GM12878 (cell line): ENCODE results near the gene ARHGAP15. TPM values are rescaled to one million over a fixed set of nuclear protein-coding genes. Genes with fewer than 3 reads are reported as not detected.

Source experiments
- ATAC-seq: fragments of 200-7000 bp; cut with Tn5 transposase; 3 replicates; pipeline ENCODE4 v1.9.1; 2020; ENCODE audit warnings: mild to moderate bottlenecking, moderate library complexity
- BruUV-seq: library from RNA; stranded (reverse); fragments of 400-500 nt; replicated peaks from 2 replicates; lab custom pipeline; 2021; lab: Mats Ljungman, UMichigan
- CTCF ChIA-PET: fragments of 300-600 bp; sonication (Branson Sonifier 250); formaldehyde crosslinking; extraction: SDS; loops from one replicate; lab custom pipeline; 2021; ENCODE audit warnings: inconsistent platforms; lab: Yijun Ruan, JAX
- POLR2A ChIA-PET: fragments of 350-600 bp; formaldehyde crosslinking; extraction: SDS; loops from one replicate; lab custom pipeline; 2021; ENCODE audit warnings: inconsistent platforms; lab: Charles Lee
- RAD21 ChIA-PET: fragments of 300-600 bp; sonication (Branson Sonifier 250); formaldehyde crosslinking; loops from one replicate; lab custom pipeline; 2023; ENCODE audit warnings: antibody characterized with exemption; ENCODE audit not compliant: unreplicated experiment; lab: Charles Lee
- SMC1A ChIA-PET: fragments of 300-600 bp; sonication (Branson Sonifier 250); formaldehyde crosslinking; loops from one replicate; lab custom pipeline; 2023; ENCODE audit not compliant: unreplicated experiment, uncharacterized antibody; lab: Charles Lee
- DNase-seq: peaks from one replicate; pipeline ENCODE4 v3.0.0-alpha.2; 2011; ENCODE audit warnings: low read depth, low spot score
- FAIRE-seq: peaks from 3 replicates; lab custom pipeline; 2011; peaks lifted over from hg19 to GRCh38; lab: Jason Lieb, UNC
- H2AFZ ChIP-seq: 2 replicates; pipeline ENCODE4 v1.6.0; 2011; ENCODE audit warnings: low read depth, low read length, control low read depth; ENCODE audit not compliant: control insufficient read depth
- H3K27ac ChIP-seq: 2 replicates; pipeline ENCODE4 v1.5.1; 2011; ENCODE audit warnings: control low read depth; ENCODE audit not compliant: control insufficient read depth, insufficient read depth
- H3K27me3 ChIP-seq, 2 experiments: replicated peaks in 1 of 2; 2 replicates each; pipeline versions ENCODE4 v1.6.0 to v1.6.1; 2011; ENCODE audit warnings: low read length in 1 of 2; ENCODE audit not compliant: control insufficient read depth in 2 of 2, insufficient read depth in 2 of 2
- H3K36me3 ChIP-seq, 2 experiments: 2 replicates each; pipeline ENCODE4 v1.5.1; 2011; ENCODE audit warnings: low read length in 1 of 2; ENCODE audit not compliant: control insufficient read depth in 2 of 2, insufficient read depth in 2 of 2
- H3K4me1 ChIP-seq: 2 replicates; pipeline ENCODE4 v1.6.1; 2011; ENCODE audit warnings: mild to moderate bottlenecking, low read length, moderate library complexity, mixed read lengths; ENCODE audit not compliant: control insufficient read depth, insufficient read depth
- H3K4me2 ChIP-seq: 2 replicates; pipeline ENCODE4 v1.6.0; 2011; ENCODE audit warnings: control low read depth; ENCODE audit not compliant: control insufficient read depth, insufficient read depth
- H3K4me3 ChIP-seq: fragments of 200-600 bp; sonication (generic); 2 replicates; pipeline ENCODE4 v1.5.1; 2016
- H3K79me2 ChIP-seq: 2 replicates; pipeline ENCODE4 v1.6.0; 2011; ENCODE audit warnings: low read length; ENCODE audit not compliant: control insufficient read depth, insufficient read depth
- H3K9ac ChIP-seq: 2 replicates; pipeline ENCODE4 v1.8.0; 2011; ENCODE audit warnings: low read length, control low read depth, mixed read lengths; ENCODE audit not compliant: control insufficient read depth, insufficient read depth
- H3K9me3 ChIP-seq: replicated peaks from 3 replicates; pipeline ENCODE4 v1.5.1; 2011; ENCODE audit warnings: mild to moderate bottlenecking, low read length; ENCODE audit not compliant: control insufficient read depth, insufficient read depth
- H4K20me1 ChIP-seq: 2 replicates; pipeline ENCODE4 v1.6.0; 2011; ENCODE audit not compliant: control insufficient read depth, insufficient read depth
- LARP7 ChIP-seq: fragments of 450-650 bp; IDR thresholded peaks from 2 replicates; pipeline ENCODE4 v1.6.1; 2017; ENCODE audit warnings: mild to moderate bottlenecking
- RAD21 ChIP-seq: IDR thresholded peaks from 2 replicates; pipeline ENCODE4 v1.6.1; 2011; ENCODE audit warnings: mild to moderate bottlenecking, low read depth, low read length, moderate library complexity; ENCODE audit not compliant: insufficient read depth
- SMC3 ChIP-seq: IDR thresholded peaks from 2 replicates; pipeline ENCODE4 v1.6.1; 2011; ENCODE audit warnings: low read length, improper control_type of control experiment, borderline replicate concordance
- YBX1 ChIP-seq: fragments of 450-650 bp; IDR thresholded peaks from 2 replicates; pipeline ENCODE4 v1.6.1; 2016; ENCODE audit warnings: antibody characterized with exemption
- WGBS: methylation state at CpG from one replicate; pipeline ENCODE4 v1.1.6; 2016; ENCODE audit warnings: low lambda C conversion rate; ENCODE audit not compliant: insufficient replicate concordance, insufficient coverage; ENCODE audit errors: missing lambda C conversion rate; 5-methylcytosine and 5-hydroxymethylcytosine counted together
- in situ Hi-C: fragments of 300-500 bp; cut with MboI; formaldehyde crosslinking; loops from 9 replicates; pipeline ENCODE4 v1.14.3; 2018; ENCODE audit warnings: mixed read lengths
- intact Hi-C: fragments of 100-400 bp; cut with micrococcal nuclease; formaldehyde crosslinking; loops from one replicate; pipeline ENCODE4 v1.14.2; 2022; ENCODE audit not compliant: unreplicated experiment
- polyA plus RNA-seq, 11 experiments: library from polyadenylated mRNA; depleted of rRNA in 4 of 11; unstranded in 6 of 11; stranded (reverse) in 5 of 11; fragments of >200 nt; fragmentation: Nextera tagmentation in 4 of 11; fragmentation: Illumina TruSeq in 1 of 11; extraction: Ambion mirVana in 4 of 11; extraction: Trizol in 1 of 11; gene quantifications; 1 replicate in 1 of 11; 2 replicates in 10 of 11; pipeline versions ENCODE4 v1.2.1 to v1.2.3, GENCODE V29; 2011 to 2016; ENCODE audit warnings: inconsistent platforms in 2 of 11, missing spikeins in 2 of 11, low read depth in 1 of 11
- total RNA-seq, 4 experiments: library from RNA; depleted of rRNA in 3 of 4; stranded (reverse); fragments of >200 nt in 3 of 4; fragmentation: Illumina TruSeq in 1 of 4; extraction: Trizol in 1 of 4; gene quantifications; 2 replicates each; pipeline versions ENCODE4 v1.2.1 to v1.2.3, GENCODE V29; 2013 to 2021
- TF ChIP-seq, protein P1 (sequence below), 3 experiments: IDR thresholded peaks in 2 of 3; conservative IDR thresholded peaks in 1 of 3; 2 replicates each; pipeline ENCODE4 v1.5.1; 2011; ENCODE audit warnings: low read depth in 3 of 3, low read length in 3 of 3, mild to moderate bottlenecking in 3 of 3, control low read depth in 2 of 3, moderate library complexity in 2 of 3, inconsistent platforms in 1 of 3, mixed read lengths in 1 of 3; ENCODE audit not compliant: control insufficient read depth in 2 of 3, insufficient read depth in 1 of 3; ENCODE audit errors: extremely low read depth in 1 of 3
- TF ChIP-seq, protein P2 (sequence below): fragments of 450-650 bp; IDR thresholded peaks from 2 replicates; pipeline ENCODE4 v1.6.1; 2017; ENCODE audit warnings: low read depth, mild to moderate bottlenecking, moderate library complexity
- TF ChIP-seq, protein P3 (sequence below): fragments of 450-650 bp; IDR thresholded peaks from 2 replicates; pipeline ENCODE4 v1.6.1; 2017; ENCODE audit warnings: antibody characterized with exemption, mild to moderate bottlenecking, moderate library complexity

The ARHGAP15 gene
- total and polyA plus RNA-seq, 10 of the 15 experiments (the other 5 are each of a cell fraction or from before 2014, with no cell fraction given) = 38.0 to 92.6 (median 66.7) TPM

DNA sequence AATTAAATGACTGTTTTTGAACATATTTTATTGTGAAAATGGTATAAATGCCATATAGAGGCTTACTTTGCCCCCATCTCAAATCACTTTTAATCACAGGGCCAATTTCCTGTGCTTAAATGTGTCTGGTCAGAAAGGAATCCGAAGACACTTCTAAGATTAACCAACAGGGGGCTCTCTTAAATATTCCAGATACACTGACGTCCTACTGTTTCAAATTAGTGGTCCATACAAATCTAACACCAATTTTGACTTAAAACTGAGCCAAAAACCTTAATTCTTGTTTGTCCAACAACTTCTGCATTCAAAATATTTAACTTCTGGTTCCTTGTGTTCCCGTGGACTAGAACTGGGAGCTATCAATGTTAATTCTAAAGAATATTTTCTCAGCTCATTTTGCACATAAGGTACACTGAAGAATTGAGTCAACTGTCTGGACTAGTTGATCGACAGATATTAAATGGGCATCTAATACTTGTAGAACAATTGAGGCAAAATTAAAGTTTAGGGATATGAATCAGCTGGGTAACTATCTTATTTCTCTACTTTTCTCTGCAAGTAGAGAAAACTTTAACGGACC is 557.5 kb downstream of the ARHGAP15 start:
- BruUV-seq = no TSS peak
- Histone ChIP-seq H3K79me2 (no peaks in the 10 kb centered on the region), H3K9ac (no peak overlapping the region), H3K4me2 (no peak overlapping the region), H3K9me3 (no peaks in the 10 kb centered on the region), H3K4me3 (no peak overlapping the region), H2AFZ (no peak overlapping the region), H3K27ac (no peak overlapping the region), H4K20me1 (no peaks in the 10 kb centered on the region), H3K36me3 (no peaks in the 10 kb centered on the region), H3K4me1 (no peaks in the 10 kb centered on the region), H3K27me3 (no peaks in the 10 kb centered on the region)
- 55% methylated on average over 5 of the region's 5 CpGs for WGBS
- FAIRE-seq (no peak), DNase-seq (no peak), ATAC-seq (peak; percentile 69)
- SMC1A ChIA-PET = interaction anchor here (0.8 to 1.3 kb wide), 5 partner anchors 13 to 116 kb away, joined by 3 to 10 read pairs (median 3); no protein-coding TSS in a partner anchor
- POLR2A ChIA-PET = no interaction called here
- CTCF ChIA-PET = interaction anchor here (0.6 to 2.3 kb wide), 13 partner anchors 8 to 398 kb away, joined by 3 to 23 read pairs (median 3); no protein-coding TSS in a partner anchor
- intact Hi-C loops = no loop called here
- RAD21 ChIA-PET = no interaction called here
- TF ChIP-seq LARP7 (no peak), RAD21 (peak; percentile 54), SMC3 (peak; percentile 39), YBX1 (no peak)
- TF ChIP-seq, protein P1, sequence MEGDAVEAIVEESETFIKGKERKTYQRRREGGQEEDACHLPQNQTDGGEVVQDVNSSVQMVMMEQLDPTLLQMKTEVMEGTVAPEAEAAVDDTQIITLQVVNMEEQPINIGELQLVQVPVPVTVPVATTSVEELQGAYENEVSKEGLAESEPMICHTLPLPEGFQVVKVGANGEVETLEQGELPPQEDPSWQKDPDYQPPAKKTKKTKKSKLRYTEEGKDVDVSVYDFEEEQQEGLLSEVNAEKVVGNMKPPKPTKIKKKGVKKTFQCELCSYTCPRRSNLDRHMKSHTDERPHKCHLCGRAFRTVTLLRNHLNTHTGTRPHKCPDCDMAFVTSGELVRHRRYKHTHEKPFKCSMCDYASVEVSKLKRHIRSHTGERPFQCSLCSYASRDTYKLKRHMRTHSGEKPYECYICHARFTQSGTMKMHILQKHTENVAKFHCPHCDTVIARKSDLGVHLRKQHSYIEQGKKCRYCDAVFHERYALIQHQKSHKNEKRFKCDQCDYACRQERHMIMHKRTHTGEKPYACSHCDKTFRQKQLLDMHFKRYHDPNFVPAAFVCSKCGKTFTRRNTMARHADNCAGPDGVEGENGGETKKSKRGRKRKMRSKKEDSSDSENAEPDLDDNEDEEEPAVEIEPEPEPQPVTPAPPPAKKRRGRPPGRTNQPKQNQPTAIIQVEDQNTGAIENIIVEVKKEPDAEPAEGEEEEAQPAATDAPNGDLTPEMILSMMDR (IDR thresholded peaks at IDR 0.05 in 2 of 3, conservative IDR thresholded peaks at IDR 0.05 in 1 of 3; ENCODE audit: control insufficient read depth in 2 of 3, extremely low read depth in 1 of 3, insufficient read depth in 1 of 3, low read depth in 3 of 3, low read length in 3 of 3) = peak; percentile 33 to 53 (median 42); a peak in 5 of 6 replicates
- TF ChIP-seq, protein P2, sequence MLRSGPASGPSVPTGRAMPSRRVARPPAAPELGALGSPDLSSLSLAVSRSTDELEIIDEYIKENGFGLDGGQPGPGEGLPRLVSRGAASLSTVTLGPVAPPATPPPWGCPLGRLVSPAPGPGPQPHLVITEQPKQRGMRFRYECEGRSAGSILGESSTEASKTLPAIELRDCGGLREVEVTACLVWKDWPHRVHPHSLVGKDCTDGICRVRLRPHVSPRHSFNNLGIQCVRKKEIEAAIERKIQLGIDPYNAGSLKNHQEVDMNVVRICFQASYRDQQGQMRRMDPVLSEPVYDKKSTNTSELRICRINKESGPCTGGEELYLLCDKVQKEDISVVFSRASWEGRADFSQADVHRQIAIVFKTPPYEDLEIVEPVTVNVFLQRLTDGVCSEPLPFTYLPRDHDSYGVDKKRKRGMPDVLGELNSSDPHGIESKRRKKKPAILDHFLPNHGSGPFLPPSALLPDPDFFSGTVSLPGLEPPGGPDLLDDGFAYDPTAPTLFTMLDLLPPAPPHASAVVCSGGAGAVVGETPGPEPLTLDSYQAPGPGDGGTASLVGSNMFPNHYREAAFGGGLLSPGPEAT = no peak
- TF ChIP-seq, protein P3, sequence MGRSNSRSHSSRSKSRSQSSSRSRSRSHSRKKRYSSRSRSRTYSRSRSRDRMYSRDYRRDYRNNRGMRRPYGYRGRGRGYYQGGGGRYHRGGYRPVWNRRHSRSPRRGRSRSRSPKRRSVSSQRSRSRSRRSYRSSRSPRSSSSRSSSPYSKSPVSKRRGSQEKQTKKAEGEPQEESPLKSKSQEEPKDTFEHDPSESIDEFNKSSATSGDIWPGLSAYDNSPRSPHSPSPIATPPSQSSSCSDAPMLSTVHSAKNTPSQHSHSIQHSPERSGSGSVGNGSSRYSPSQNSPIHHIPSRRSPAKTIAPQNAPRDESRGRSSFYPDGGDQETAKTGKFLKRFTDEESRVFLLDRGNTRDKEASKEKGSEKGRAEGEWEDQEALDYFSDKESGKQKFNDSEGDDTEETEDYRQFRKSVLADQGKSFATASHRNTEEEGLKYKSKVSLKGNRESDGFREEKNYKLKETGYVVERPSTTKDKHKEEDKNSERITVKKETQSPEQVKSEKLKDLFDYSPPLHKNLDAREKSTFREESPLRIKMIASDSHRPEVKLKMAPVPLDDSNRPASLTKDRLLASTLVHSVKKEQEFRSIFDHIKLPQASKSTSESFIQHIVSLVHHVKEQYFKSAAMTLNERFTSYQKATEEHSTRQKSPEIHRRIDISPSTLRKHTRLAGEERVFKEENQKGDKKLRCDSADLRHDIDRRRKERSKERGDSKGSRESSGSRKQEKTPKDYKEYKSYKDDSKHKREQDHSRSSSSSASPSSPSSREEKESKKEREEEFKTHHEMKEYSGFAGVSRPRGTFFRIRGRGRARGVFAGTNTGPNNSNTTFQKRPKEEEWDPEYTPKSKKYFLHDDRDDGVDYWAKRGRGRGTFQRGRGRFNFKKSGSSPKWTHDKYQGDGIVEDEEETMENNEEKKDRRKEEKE = no peak
- in situ Hi-C loops = no loop called here
